H1 (cell line): ENCODE data around the gene FAS. TPM values are rescaled to one million over a fixed set of nuclear protein-coding genes. Genes with fewer than 3 reads are reported as not detected.

Experiments
- KDM4A ChIP-seq: IDR thresholded peaks from one replicate; pipeline ENCODE4 v1.7.1; 2012; ENCODE audit warnings: low read depth, mild to moderate bottlenecking, moderate library complexity, low read length, inconsistent platforms; ENCODE audit not compliant: severe bottlenecking
- MAX ChIP-seq: IDR thresholded peaks from 2 replicates; pipeline ENCODE4 v1.6.1; 2012; ENCODE audit warnings: inconsistent platforms
- SP2 ChIP-seq: IDR thresholded peaks from 2 replicates; pipeline ENCODE4 v1.6.1; 2012; ENCODE audit warnings: mild to moderate bottlenecking, low read length, inconsistent platforms
- polyA plus RNA-seq, 7 experiments: library from polyadenylated mRNA; depleted of rRNA in 3 of 7; stranded (reverse) in 5 of 7; unstranded in 2 of 7; fragments of >200 nt in 5 of 7; fragments of 200-250 nt in 2 of 7; gene quantifications; 1 replicate in 5 of 7; 2 replicates in 1 of 7; 4 replicates in 1 of 7; pipeline versions ENCODE4 v1.2.1 to v1.2.3, GENCODE V29; 2011 to 2013; ENCODE audit warnings: missing spikeins in 2 of 7, mixed read lengths in 2 of 7
- total RNA-seq: library from RNA; stranded (reverse); fragmentation: NEBNext Ultra II Directional; extraction: Animal tissue kit (Norgen Biotek cat#: 25700); gene quantifications from 2 replicates; pipeline ENCODE4 v1.2.1, GENCODE V29; 2021
- TF ChIP-seq, protein P1 (sequence below): IDR thresholded peaks from 2 replicates; pipeline ENCODE4 v1.6.1; 2011; ENCODE audit warnings: low read length, improper control_type of control experiment
- TF ChIP-seq, protein P2 (sequence below): IDR thresholded peaks from 2 replicates; pipeline ENCODE4 v1.6.1; 2012; ENCODE audit warnings: inconsistent platforms

FAS gene
- total and polyA plus RNA-seq, 2 of the 8 experiments (the other 6 are each of a cell fraction or from before 2014, with no cell fraction given), result 4.0 to 6.7 TPM

- no peak for TF ChIP-seq KDM4A
- TF ChIP-seq, protein P1, sequence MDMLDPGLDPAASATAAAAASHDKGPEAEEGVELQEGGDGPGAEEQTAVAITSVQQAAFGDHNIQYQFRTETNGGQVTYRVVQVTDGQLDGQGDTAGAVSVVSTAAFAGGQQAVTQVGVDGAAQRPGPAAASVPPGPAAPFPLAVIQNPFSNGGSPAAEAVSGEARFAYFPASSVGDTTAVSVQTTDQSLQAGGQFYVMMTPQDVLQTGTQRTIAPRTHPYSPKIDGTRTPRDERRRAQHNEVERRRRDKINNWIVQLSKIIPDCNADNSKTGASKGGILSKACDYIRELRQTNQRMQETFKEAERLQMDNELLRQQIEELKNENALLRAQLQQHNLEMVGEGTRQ, result no peak
- TF ChIP-seq MAX, result no peak
- TF ChIP-seq SP2, result no peak
- TF ChIP-seq, protein P2, sequence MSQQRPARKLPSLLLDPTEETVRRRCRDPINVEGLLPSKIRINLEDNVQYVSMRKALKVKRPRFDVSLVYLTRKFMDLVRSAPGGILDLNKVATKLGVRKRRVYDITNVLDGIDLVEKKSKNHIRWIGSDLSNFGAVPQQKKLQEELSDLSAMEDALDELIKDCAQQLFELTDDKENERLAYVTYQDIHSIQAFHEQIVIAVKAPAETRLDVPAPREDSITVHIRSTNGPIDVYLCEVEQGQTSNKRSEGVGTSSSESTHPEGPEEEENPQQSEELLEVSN, result no peak
- TF ChIP-seq, all 59 proteins: peak for 0
These were observed 6.1 kb upstream of the FAS start (continued) for GRCh38 chr10:88984525-88984924.
